Activated effector memory CD4-positive, alpha-beta T cell treated with Interleukin-2 at 50 U/mL for 16 hours (primary cell): ENCODE data around the gene C16orf89.
"Not testable (repeated sequence)": the region's sequence is repeated elsewhere in the genome, so short reads cannot be mapped to it uniquely, and the experiment has no call there.

Source experiments
- DNase-seq: peaks from one replicate; pipeline ENCODE4 v3.0.0-alpha.2; 2020

Gene C16orf89

GRCh38 chr16:5065813-5066212 lies at the start of gene C16orf89:
Gene C16orf89, minus strand, starts transcription at chr16:5065956. Its CDS starts 48 bp downstream, at chr16:5065908.
- no peak for DNase-seq

- not testable (repeated sequence) for DNase-seq
Observed at GRCh38 chr16:5110933-5111332, 45.2 kb upstream of the C16orf89 start.

- no peak for DNase-seq
Observed at GRCh38 chr16:5108505-5109158, 42.9 kb upstream of the C16orf89 start.

- not testable (repeated sequence) for DNase-seq
Observed at GRCh38 chr16:5105039-5105438, 39.3 kb upstream of the C16orf89 start.

- DNase-seq = not testable (repeated sequence)
Observed at GRCh38 chr16:5103296-5104032, 37.7 kb upstream of the C16orf89 start.

- DNase-seq = not testable (repeated sequence)
Observed at GRCh38 chr16:5099174-5099573, 33.4 kb upstream of the C16orf89 start.

GRCh38 chr16:5098221-5099159 lies 32.7 kb upstream of the C16orf89 start:
- DNase-seq = peak; percentile 59

GRCh38 chr16:5097470-5098220 lies 31.9 kb upstream of the C16orf89 start, which contains the start of gene EEF2KMT:
Gene EEF2KMT, minus strand, starts transcription at chr16:5097795. Its CDS starts 56 bp downstream, at chr16:5097739.
- peak; percentile 97 for DNase-seq

- DNase-seq = peak; percentile 22
Observed at GRCh38 chr16:5097061-5097469, 31.3 kb upstream of the C16orf89 start.

- DNase-seq = not testable (repeated sequence)
Observed at GRCh38 chr16:5096437-5097060, 30.8 kb upstream of the C16orf89 start.

GRCh38 chr16:5095145-5095830 lies 29.5 kb upstream of the C16orf89 start:
- not testable (repeated sequence) for DNase-seq

GRCh38 chr16:5093746-5094145 lies 28.0 kb upstream of the C16orf89 start:
- not testable (repeated sequence) for DNase-seq

- not testable (repeated sequence) for DNase-seq
Observed at GRCh38 chr16:5093081-5093480, 27.3 kb upstream of the C16orf89 start.

GRCh38 chr16:5090592-5090991 lies 24.8 kb upstream of the C16orf89 start:
- DNase-seq = not testable (repeated sequence)

GRCh38 chr16:5089911-5090555 lies 24.3 kb upstream of the C16orf89 start:
- DNase-seq = not testable (repeated sequence)

GRCh38 chr16:5088936-5089335 lies 23.2 kb upstream of the C16orf89 start:
- not testable (repeated sequence) for DNase-seq

- DNase-seq = not testable (repeated sequence)
Observed at GRCh38 chr16:5088086-5088790, 22.5 kb upstream of the C16orf89 start.

GRCh38 chr16:5085716-5086115 lies 20.0 kb upstream of the C16orf89 start:
- DNase-seq = not testable (repeated sequence)

- peak; percentile 21 for DNase-seq
Observed at GRCh38 chr16:5084802-5085201, 19.0 kb upstream of the C16orf89 start.
